ENCODE measurements around the gene TPSD1.
A peak's percentile ranks its signal among the peaks of the same experiment; 100 is the strongest.
"Not testable (repeated sequence)": the region's sequence is repeated elsewhere in the genome, so short reads cannot be mapped to it uniquely, and the experiment has no call there.

Gene TPSD1

DNA sequence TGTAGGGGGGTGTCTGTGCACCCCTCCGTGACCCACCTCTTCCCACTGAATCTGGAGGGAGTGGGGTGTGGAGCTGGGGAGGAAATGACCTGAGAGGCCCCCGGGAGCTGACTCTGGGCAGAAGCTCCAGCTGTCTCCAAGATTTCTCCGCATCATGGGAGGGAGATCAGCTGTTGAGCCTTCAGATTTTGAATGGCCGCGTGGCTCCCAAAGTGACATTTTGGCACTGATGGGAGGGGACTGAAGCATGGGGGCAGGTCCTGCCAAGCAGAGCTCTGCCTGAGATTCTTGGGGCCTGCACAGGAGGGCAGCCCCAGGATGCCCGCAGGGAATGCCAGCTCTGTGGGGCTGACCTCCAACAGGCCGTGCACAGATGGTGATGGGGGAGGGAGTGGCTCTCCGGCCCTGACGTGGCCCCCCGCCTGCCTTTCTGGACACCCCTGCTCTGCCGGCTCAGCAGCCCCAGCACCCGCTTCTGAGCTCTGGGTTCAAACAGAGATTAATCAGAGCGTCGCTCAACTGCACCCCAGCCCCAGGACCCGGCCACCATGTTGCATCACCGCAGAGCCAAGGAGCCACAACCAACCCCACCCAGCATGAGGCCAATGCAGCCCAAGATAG lies 28.2 kb downstream of the TPSD1 start:
- no peak for DNase-seq

DNA sequence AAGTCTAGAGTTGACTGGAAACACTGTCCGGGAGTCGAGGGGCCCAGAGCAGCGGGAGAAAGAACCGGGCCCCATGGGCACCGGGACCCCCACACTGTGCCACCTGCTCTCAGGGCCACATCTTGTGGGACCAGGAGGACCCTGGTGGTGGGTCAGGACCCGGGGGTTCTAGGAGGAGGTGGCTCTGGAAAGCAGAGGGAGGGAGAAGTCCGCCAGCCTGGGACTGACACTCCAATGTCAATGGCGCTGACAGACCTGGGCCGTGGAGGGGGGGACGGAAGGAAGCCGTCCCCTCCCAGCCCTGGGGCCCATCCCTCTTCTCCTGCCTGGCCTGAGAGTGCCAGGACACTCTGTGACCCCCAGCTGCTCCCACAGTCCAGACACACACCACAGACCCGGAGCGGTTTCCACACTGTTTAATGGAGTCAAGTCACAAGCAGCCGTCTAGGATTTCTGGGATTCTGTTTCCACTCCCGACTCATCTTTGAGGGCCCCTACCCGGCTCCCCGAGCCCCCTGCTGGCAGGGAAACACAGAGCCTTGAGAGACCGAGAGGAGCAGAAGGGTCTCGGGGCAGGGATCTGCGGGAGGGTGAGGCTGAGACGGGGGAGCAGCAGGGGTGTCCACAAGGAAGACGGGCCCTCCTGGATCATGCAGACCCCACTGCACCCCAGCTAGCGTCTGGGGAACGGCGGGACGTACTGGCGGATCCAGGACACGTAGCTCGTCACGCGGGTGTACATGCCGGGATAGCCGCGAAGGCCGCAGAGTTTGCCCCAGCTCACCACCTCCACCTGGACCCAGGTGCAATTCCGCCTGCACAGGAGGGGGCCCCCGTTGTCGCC lies 30.0 kb downstream of the TPSD1 start:
- DNase-seq, result no peak

DNA sequence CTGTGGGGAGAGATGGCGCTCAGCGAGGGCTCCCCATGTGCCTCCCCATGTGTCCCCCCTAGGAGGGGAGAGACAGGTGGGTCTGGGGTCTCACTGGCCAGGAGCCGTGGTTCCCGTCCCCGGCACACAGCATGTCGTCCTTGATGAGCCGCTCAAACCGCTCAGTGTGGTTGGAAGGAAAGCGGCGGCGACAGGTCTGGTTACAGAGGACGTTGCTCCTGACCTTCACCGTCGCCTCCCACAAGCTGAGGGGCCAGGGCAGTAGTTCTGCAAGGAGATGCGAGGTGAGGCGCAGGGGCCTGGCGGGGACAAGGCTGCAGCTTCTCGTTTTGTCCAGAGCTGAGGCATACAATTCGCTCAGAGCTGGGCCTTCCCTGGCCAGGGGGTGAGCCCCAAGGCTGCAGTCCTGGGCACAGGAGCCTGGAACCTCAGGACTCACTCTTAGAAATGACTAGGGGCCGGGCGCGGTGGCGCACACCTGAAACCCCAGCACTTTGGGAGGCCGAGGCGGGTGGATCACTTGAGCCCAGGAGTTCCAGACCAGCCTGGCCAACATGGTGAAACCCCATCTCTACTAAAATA lies 30.7 kb downstream of the TPSD1 start:
- no peak for DNase-seq

DNA sequence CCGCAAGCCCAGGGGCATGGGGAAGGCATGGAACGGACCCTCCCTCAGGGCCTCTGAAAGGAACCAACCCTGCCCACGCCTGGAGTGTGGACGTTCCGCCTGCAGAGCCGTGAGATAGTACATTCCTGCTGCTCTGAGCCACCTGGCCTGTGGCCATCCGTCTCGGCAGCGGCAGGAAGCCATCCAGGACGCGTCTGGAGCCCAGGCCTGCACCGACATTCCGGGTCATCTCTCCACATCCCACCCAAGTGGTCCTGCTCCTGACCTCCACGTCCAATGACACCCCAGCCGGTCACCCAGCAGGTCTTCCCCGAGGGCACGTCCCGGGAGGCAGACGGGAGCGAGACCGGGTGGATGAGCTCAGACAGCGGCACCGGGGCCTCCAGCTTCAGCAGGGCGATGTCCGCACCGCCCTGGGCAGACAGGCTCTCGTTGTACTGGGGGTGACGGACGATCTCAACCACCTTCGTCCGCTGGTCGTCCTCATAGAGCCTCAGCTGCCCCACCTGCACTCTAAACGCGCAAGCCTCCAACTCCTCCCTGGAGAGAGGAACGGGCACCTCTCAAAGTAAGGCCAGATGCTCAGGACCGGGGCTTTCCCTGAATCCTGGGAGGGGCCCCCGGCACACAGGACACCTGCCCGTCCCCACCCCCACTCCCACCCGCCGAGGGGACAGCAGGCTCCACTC lies 32.3 kb downstream of the TPSD1 start:
- DNase-seq, result no peak

DNA sequence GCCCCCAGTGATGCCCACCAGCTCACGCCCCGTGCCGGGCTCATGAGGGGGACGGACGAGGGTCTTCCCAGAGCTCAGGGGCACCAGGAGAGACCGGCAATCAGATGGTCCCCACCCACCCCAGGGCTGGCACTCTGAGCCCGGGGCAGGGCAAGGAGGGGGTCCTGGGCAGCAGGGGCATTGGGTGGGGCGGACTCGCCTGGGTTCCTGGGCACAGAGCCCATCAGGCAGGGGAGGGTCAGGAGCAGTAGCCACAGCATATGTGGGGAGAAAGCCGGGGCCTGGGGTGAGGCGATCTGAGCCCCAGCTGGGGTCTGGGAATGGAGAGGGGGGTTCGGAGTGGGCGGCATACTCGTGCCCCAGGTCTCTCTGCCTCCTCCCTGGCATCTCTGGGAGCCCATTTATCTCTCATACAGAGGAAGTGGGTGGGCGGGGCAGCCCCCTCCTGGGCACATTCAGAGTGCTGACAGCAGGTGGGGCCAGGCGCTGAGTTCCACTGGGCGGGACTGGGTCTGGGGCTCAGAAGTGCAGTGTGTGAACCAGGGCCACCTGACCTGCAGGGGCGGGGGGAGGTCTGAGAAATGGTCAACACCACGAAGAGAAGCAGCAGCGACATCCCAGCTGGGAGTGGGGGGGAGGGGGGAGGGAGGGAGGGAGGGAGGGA lies 33.1 kb downstream of the TPSD1 start:
- DNase-seq, result peak; percentile 12

DNA sequence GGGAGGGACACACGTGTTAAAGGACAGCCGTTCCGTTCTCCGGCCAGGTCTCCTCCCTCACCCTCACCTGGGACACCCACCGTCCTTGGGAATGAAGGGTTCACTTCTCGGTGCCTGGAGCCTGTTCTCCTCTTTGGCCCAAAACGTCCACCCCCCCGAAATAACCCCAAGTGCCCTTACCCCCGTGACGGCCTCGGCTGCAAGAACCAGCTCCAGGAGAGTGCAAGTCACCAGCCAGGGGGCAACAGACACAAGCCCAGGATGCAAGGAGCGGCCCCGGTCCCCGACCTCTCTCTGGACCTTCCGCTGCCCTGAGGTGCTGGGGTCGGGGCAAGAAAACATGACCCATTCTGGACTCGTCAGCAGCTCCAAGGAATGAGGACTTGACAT lies 33.6 kb downstream of the TPSD1 start:
- DNase-seq, result no peak

DNA sequence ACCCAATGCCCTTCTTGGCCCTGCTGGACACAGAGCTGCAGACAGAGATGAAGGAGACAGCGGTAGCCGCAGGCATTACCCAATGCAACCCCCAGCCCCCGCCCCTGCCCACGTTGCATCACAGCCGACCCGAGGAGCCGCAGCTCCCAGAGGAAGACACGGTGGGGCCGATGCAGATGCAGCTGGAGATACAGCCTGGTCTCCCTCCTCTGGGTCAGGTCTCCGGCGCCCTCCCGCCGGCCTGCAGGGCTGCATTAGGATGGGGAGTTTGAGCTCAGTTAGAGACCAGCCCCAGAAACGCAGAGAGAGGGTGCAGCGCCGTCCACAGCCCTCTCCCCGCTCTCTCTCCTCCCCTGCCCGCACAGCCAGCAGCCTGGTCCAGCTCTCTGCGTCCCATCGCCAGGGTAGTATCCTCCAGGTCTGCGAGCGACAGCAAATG lies 34.2 kb downstream of the TPSD1 start:
- no peak for DNase-seq

DNA sequence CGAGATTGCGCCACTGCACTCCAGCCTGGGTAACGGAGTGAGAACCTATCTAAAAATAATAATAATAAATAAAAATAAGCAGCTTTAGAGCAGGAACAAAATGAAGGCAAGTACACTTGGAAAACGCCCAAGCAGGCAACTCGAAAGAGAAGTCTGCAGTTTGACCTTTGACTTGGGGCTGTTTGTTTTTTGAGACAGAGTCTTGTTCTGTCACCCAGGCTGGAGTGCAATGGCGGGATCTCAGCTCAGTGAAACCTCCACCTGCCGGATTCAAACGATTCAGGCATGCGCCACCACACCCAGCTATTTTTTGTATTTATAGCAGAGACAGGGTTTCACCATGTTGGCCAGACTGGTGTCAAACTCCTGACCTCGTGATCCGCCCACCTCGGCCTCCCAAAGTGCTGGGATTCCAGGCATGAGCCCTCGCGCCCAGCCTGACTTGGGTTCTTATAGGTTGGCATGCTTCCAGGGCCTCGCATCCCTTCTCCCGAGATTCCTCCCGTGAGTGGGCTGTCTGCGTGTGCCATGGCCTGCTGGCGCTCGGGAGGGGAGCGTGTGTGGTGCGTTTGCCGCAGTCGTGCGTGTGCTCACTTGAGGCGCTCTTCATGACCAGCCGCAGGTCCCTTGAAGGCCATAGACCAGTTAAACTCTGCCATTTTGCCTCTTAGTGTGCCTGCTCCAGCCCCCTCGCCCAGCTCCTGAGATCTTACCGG lies 35.1 kb downstream of the TPSD1 start:
- no peak for DNase-seq

DNA sequence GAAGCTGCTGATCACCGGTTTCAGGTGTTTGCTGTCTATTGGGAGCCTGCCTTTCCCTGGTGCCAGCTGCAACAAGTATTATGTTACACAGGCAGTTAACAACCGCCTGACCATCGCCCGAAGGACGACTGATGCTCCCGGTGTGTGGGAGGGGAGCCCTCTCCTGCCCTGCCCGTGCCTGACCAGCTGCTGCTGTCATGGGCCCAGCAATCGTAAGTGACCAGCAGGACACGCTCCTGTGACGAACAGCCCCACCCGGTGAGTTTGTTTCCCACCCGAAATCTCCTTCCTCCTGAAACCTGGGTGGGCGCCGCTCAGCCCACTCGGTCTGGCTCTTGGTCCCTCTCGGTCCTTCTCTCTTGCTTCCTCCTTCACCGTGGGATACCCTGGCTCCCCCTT lies 35.7 kb downstream of the TPSD1 start:
- peak; percentile 71 for DNase-seq

DNA sequence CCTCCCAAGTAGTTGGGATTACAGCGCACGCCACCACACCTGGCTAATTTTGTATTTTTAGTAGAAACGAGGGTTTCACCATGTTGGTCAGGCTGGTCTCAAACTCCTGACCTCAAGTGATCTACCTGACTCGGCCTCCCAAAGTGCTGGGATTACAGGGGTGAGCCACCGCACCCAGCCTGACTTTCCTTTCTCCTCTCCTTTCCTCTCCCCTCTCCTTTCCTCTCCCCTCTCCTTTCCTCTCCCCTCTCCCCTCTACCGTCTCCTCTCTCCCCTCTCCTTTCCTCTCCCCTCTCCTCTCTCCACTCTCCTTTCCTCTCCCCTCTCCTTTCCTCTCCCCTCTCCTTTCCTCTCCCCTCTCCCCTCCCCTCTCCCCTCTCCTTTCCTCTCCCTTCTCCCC lies 36.3 kb downstream of the TPSD1 start:
- DNase-seq, result not testable (repeated sequence)

DNA sequence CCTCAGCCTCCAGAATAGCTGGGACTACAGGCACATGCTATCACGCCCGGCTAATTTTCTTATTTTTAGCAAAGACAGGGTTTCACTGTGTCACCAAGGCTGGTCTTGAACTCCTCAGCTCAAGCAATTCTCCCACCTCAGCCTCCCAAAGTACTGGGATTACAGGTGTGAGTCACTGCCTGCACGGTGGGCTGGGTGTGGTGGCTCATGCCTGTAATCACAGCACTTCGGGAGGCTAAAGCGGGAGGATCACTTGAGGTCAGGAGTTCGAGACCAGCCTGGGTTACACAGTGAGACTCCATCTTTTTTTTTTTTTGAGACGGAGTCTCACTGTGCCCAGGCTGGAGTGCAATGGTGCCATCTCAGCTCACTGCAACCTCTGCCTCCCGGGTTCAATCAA lies 36.9 kb downstream of the TPSD1 start:
- DNase-seq, result not testable (repeated sequence)

DNA sequence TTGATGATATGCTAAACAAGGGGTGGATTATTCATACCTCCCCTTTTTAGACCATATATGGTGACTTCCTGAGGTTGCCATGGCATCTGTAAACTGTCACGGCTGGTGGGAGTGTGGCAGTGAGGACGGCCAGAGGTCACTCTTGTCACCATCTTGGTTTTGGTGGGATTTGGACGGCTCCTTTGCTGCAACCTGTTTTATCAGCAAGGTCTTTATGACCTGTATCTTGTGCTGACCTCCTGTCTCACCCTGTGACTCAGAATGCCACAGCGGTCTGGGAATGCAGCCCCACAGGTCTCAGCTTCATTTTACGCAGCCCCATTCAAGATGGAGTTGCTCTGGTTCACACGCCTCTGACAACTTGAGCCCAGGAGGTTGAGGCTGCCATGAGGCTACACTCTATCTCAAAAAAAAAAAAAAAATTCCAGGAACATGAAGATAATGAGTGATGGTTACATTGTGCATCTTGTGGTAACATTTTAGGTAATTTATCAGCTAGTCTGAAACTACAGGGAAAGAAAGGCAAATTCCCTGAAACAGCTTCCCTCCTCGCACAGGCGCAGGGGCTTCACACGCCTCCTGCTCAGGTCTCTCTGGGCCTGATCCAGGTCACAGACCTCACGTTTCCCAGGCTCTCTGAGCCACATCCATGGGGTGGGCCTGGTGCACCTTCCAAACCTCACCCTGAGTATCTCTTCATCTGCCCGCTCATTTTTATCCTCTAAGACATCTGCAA lies 38.2 kb downstream of the TPSD1 start:
- DNase-seq, result no peak

DNA sequence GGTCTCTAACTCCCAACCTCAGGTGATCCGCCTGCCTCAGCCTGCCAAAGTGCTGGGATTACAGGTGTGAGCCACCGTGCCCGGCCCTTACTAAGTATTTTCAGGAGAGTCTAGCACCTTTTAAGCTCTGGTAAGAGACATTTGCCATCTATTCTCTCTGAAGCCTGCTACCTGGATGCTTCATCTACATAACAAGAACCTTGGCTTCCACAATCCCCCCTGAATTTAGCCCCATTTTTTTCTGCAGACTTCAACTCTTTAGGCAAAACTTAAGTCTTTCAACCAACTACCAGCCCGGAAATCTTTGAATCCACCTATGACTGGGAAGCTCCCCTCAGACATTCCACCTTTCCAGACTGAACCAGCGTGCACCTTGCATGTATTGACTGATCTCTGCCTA lies 39.6 kb downstream of the TPSD1 start:
- DNase-seq, result no peak

DNA sequence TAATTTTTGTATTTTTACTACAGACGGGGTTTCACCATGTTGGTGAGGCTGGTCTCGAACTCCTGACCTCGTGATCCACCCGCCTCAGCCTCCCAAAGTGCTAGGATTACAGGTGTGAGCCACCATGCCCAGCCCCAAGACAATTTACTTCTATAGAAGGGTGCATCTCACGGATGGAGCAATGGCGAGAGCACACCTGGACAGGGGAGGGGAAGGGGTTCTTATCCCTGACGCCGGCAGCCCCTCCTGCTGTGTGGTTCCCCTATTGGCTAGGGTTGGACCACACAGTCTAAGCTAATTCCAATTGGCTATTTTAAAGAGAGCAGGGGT lies 40.8 kb downstream of the TPSD1 start:
- DNase-seq, result not testable (repeated sequence)

DNA sequence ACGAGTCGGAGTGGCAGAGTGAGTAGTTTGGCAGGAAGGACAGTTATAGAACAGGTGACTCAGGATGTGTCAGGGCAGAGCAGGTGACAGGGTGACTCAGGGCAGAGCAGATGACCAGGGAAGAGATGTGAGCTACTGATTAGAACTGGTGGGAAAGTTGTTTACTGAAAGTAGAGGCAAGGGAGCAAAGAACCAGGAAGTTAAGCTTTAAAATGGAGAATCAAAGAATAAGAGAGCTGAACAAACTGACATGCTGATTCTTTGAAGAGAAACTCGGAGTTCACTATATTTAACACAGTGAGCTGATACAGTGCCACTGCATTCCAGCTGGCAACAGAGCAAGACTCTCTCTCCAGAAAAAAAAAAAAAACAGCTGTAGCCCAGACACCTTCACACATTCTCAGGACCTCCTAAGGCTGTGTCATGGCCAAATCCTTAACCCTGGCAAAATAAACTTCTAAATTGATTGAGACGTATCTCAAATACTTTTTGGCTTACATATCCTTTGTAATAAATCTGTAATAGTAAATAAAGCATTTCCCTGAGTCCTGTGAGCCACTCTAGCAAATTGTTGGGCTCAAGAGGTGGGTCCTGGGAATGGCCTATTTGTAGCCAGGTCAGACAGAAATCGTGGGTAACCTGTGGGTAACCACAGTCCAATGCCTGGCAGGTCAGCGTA lies 41.3 kb downstream of the TPSD1 start:
- no peak for DNase-seq

DNA sequence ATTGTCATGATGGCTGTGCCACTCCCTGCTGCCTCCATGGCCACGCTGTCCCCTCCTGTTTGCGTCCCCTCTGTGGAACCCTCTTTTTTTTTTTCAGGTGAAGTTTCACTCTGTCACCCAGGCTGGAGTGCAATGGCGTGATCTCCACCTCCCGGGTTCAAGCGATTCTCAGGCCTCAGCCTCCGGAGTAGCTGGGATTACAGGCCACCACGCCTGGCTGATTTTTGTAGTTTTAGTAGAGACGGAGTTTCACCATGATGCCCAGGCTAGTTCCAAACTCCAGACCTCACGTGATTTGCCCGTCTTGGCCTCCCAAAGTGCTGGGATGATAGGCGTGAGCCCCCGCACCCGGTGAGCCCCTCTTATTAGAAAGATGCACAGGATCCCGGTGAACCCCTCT lies 42.5 kb downstream of the TPSD1 start:
- DNase-seq, result no peak

DNA sequence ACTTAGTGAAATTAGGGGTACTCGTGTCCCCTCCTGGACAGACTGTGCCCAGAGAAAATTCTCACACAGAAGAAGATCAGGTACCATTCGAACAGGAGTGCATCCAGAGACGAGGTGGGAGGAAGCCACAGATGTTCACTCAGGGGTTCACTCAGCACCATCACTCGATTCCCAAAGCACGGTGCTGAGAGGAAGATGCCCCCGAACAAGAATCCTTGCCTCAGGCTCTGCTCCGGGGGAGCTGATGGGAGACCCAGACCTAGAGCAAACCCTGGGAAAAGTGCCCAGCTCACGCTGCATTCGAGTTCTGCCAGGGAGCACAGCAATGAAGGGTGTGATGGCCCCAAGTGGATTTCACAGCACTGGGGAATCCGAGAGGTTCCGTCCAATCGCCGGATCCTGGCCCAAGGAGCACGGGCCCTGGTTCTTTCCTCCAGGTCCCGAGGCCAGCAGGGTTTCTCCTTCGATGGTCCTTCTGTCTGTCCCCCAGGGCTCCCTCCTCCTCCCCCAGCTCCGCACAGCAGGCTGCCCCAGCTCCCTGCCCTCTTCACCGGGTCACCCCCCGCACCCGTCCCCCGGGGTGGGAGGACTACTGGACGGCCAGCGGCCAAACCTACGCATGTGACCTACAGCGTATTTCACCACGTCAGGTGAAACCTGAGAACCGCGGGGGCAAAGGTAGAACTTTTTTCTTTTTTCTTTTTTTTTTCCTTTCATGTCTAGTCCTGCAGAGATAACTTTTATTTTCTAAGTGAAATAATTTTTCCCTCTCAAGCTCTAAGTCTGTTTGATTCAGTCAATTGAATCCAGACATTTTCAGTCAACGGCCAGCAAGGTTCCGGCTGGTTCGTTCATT lies 43.4 kb downstream of the TPSD1 start:
- no peak for DNase-seq

DNA sequence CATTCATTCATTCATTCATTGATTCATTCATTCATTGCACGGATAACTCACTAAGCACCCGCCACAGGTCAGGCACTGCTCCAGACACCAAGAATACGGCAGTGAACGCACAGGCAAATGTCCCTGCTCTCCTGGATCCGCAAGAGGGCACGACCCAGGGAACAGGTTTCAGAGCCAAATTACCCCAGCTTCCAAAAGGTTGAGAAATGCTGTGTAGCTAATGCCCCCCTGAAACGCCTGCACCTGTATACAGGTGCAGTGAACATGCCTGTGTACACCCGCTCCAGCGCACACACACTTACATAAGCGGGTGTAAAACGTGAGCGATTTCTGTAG lies 44.0 kb downstream of the TPSD1 start:
- DNase-seq, result no peak

DNA sequence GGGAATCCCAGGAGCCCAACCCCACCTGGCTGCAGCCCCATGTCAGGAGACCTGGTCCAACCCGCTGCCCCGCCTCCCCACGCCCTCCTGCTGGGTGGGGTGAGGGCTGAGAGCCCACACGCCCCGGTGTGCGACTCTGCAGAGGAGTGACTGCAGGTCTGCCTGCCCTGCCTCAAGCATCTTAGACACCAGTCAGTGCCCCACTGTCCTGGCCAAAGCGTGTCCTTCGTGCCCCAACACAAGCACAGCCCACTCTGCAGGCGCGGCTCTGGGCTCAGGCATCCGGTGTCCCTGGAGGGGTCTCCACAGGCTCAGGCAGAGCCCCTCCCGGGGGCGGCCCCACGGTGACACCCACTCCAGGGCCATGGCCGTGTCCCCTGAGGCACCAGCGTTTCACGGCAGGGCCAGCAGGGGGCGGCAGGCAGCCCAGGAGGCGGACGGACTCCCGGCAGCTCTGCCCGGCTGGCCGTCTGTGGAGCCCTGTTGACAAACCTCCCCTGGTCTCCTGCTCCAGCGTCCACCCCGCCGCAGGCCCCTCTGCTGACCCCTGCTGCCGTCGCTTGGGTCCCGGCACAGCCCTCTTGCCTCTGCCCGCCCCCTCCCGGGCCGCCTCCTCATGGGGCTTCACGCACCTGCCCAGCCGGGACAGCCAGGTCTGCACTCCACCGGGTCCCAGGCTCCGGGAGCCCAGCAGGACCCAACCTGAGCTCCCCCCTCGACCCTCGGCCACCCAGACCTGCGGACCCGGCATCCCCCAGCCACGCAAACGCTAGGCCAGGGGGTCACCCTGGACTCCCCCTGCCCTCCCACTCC lies 45.0 kb downstream of the TPSD1 start:
- DNase-seq, result no peak

All from NCI-H1092 treated with DMSO at 0.1 percent for 48 hours (cell line).